ENCODE data around the gene TMTC3.

Gene TMTC3

DNA sequence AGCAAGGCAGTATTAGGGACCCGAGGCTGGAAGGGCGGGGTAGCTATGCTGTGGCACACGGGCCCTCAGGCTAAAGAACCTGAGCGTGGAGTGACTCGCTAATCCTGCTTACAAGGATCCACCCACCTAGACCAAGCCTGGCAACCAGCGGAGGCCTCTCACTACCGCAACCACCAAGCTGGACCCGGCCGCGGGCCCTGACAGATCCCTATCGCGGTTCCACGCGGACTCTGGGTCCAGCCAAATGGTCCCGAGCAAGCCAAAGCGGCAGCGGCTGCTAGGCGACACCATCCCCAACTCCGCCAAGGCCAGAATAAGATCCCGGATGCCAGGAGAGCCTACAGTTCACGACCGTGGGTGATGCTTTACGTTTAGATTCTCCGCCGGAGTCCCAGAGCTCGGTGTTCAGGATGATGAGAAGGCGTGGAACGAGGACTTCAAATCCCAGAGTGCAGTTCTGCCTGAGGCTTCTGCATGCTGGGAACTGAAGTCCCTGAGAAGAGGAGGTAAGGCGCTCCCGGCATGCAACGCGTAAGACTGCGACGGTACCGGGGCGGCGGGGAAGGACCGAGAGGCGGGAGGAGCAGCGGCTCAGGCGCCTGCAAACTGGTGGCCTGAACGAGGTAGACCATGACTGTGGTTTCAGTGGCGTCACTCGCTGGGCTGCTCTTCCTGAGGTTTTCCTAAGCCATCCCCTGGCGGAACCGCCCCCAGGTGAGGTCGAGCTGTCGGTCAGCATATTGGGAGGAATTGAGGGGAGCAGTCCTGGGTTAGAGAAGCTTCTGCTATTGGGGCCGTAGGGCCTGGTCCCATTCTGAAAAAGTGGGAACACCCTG lies at the start of gene TMTC3, which contains the start of gene CEP290 (continued):
- TF ChIP-seq KLF8 (tag by site-specific recombination; IDR thresholded peaks at IDR 0.05) (peak; percentile 68), TCF7L2 (IDR thresholded peaks at IDR 0.05; ENCODE audit: borderline replicate concordance, low read depth, low read length) (no peak), IKZF3 (tag by site-specific recombination; IDR thresholded peaks at IDR 0.05) (no peak; the same call in 1 of the 2 replicates), ZNF311 (tag by site-specific recombination; IDR thresholded peaks at IDR 0.05; ENCODE audit: borderline replicate concordance) (no peak), ZNF112 (tag by site-specific recombination; IDR thresholded peaks at IDR 0.05) (no peak), ZFP41 (tag by site-specific recombination; IDR thresholded peaks at IDR 0.05; ENCODE audit: borderline replicate concordance) (no peak), ZNF350 (tag by site-specific recombination; IDR thresholded peaks at IDR 0.05) (no peak), ZNF274 (IDR thresholded peaks at IDR 0.05; ENCODE audit: low read length) (no peak), ZNF274 (tag by site-specific recombination; IDR thresholded peaks at IDR 0.05; ENCODE audit: borderline replicate concordance) (no peak), ZNF548 (tag by site-specific recombination; IDR thresholded peaks at IDR 0.05) (no peak), ZNF335 (tag by site-specific recombination; conservative IDR thresholded peaks at IDR 0.05) (peak; percentile 97), ZNF157 (tag by site-specific recombination; IDR thresholded peaks at IDR 0.05) (no peak), ZNF423 (tag by site-specific recombination; IDR thresholded peaks at IDR 0.05) (no peak), MZF1 (tag by site-specific recombination; IDR thresholded peaks at IDR 0.05; ENCODE audit: borderline replicate concordance) (no peak; the same call in 1 of the 2 replicates), ZNF223 (tag by site-specific recombination; IDR thresholded peaks at IDR 0.05) (no peak), ZNF677 (tag by site-specific recombination; IDR thresholded peaks at IDR 0.05) (no peak), ZSCAN16 (tag by site-specific recombination; IDR thresholded peaks at IDR 0.05) (no peak), ZNF146 (tag by site-specific recombination; IDR thresholded peaks at IDR 0.05) (peak; percentile 48), OSR2 (tag by site-specific recombination; IDR thresholded peaks at IDR 0.05) (no peak), SP3 (tag by site-specific recombination; IDR thresholded peaks at IDR 0.05) (peak; percentile 89), ZNF561 (tag by site-specific recombination; IDR thresholded peaks at IDR 0.05; ENCODE audit: borderline replicate concordance) (peak; percentile 26), ZNF248 (tag by site-specific recombination; IDR thresholded peaks at IDR 0.05) (no peak), ZEB2 (tag by site-specific recombination; IDR thresholded peaks at IDR 0.05) (peak; percentile 89; the same call in 1 of the 2 replicates), ZNF133 (tag by site-specific recombination; IDR thresholded peaks at IDR 0.05) (no peak)
- TF ChIP-seq, protein P1, sequence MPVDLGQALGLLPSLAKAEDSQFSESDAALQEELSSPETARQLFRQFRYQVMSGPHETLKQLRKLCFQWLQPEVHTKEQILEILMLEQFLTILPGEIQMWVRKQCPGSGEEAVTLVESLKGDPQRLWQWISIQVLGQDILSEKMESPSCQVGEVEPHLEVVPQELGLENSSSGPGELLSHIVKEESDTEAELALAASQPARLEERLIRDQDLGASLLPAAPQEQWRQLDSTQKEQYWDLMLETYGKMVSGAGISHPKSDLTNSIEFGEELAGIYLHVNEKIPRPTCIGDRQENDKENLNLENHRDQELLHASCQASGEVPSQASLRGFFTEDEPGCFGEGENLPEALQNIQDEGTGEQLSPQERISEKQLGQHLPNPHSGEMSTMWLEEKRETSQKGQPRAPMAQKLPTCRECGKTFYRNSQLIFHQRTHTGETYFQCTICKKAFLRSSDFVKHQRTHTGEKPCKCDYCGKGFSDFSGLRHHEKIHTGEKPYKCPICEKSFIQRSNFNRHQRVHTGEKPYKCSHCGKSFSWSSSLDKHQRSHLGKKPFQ (tag by site-specific recombination; IDR thresholded peaks at IDR 0.05), result peak; percentile 83
- TF ChIP-seq, protein P2, sequence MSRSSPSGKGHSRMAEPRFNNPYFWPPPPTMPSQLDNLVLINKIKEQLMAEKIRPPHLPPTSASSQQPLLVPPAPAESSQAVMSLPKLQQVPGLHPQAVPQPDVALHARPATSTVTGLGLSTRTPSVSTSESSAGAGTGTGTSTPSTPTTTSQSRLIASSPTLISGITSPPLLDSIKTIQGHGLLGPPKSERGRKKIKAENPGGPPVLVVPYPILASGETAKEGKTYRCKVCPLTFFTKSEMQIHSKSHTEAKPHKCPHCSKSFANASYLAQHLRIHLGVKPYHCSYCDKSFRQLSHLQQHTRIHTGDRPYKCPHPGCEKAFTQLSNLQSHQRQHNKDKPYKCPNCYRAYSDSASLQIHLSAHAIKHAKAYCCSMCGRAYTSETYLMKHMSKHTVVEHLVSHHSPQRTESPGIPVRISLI (tag by site-specific recombination; IDR thresholded peaks at IDR 0.05), result no peak
- TF ChIP-seq, protein P3, sequence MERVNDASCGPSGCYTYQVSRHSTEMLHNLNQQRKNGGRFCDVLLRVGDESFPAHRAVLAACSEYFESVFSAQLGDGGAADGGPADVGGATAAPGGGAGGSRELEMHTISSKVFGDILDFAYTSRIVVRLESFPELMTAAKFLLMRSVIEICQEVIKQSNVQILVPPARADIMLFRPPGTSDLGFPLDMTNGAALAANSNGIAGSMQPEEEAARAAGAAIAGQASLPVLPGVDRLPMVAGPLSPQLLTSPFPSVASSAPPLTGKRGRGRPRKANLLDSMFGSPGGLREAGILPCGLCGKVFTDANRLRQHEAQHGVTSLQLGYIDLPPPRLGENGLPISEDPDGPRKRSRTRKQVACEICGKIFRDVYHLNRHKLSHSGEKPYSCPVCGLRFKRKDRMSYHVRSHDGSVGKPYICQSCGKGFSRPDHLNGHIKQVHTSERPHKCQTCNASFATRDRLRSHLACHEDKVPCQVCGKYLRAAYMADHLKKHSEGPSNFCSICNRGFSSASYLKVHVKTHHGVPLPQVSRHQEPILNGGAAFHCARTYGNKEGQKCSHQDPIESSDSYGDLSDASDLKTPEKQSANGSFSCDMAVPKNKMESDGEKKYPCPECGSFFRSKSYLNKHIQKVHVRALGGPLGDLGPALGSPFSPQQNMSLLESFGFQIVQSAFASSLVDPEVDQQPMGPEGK (tag by site-specific recombination; IDR thresholded peaks at IDR 0.05), result peak; percentile 37; the same call in 1 of the 2 replicates
- TF ChIP-seq, protein P4, sequence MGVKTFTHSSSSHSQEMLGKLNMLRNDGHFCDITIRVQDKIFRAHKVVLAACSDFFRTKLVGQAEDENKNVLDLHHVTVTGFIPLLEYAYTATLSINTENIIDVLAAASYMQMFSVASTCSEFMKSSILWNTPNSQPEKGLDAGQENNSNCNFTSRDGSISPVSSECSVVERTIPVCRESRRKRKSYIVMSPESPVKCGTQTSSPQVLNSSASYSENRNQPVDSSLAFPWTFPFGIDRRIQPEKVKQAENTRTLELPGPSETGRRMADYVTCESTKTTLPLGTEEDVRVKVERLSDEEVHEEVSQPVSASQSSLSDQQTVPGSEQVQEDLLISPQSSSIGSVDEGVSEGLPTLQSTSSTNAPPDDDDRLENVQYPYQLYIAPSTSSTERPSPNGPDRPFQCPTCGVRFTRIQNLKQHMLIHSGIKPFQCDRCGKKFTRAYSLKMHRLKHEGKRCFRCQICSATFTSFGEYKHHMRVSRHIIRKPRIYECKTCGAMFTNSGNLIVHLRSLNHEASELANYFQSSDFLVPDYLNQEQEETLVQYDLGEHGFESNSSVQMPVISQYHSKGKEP (tag by site-specific recombination; IDR thresholded peaks at IDR 0.05), result no peak
- TF ChIP-seq, protein P5, sequence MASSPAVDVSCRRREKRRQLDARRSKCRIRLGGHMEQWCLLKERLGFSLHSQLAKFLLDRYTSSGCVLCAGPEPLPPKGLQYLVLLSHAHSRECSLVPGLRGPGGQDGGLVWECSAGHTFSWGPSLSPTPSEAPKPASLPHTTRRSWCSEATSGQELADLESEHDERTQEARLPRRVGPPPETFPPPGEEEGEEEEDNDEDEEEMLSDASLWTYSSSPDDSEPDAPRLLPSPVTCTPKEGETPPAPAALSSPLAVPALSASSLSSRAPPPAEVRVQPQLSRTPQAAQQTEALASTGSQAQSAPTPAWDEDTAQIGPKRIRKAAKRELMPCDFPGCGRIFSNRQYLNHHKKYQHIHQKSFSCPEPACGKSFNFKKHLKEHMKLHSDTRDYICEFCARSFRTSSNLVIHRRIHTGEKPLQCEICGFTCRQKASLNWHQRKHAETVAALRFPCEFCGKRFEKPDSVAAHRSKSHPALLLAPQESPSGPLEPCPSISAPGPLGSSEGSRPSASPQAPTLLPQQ (tag by site-specific recombination; IDR thresholded peaks at IDR 0.05), result 0 out of 2 replicates have a peak, but pooled peaks have one; percentile 18
- TF ChIP-seq, protein P6, sequence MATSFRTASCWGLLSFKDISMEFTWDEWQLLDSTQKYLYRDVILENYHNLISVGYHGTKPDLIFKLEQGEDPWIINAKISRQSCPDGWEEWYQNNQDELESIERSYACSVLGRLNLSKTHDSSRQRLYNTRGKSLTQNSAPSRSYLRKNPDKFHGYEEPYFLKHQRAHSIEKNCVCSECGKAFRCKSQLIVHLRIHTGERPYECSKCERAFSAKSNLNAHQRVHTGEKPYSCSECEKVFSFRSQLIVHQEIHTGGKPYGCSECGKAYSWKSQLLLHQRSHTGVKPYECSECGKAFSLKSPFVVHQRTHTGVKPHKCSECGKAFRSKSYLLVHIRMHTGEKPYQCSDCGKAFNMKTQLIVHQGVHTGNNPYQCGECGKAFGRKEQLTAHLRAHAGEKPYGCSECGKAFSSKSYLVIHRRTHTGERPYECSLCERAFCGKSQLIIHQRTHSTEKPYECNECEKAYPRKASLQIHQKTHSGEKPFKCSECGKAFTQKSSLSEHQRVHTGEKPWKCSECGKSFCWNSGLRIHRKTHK (tag by site-specific recombination; IDR thresholded peaks at IDR 0.05), result no peak
- TF ChIP-seq, protein P7, sequence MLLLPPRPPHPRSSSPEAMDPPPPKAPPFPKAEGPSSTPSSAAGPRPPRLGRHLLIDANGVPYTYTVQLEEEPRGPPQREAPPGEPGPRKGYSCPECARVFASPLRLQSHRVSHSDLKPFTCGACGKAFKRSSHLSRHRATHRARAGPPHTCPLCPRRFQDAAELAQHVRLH (tag by site-specific recombination; IDR thresholded peaks at IDR 0.05), result peak; percentile 29; the same call in 1 of the 2 replicates
